HepG2 (cell line): Measurements from ENCODE around the gene SEC14L5. TPM values are rescaled to one million over a fixed set of nuclear protein-coding genes. Genes with fewer than 3 reads are reported as not detected.

Experiments
- ATAC-seq: fragments of 200-7000 bp; cut with Tn5 transposase; 3 replicates; pipeline ENCODE4 v1.9.1; 2020; ENCODE audit warnings: mild to moderate bottlenecking, moderate library complexity
- BruUV-seq: library from RNA; stranded (reverse); fragments of 400-500 nt; replicated peaks from 2 replicates; lab custom pipeline; 2021; lab: Mats Ljungman, UMichigan
- CTCF ChIA-PET: fragments of 300-600 bp; formaldehyde crosslinking; extraction: SDS; loops from one replicate; lab custom pipeline; 2021; ENCODE audit warnings: low total read pairs, inconsistent platforms, low intra/inter-chr PET ratio; lab: Yijun Ruan, JAX
- POLR2A ChIA-PET: fragments of 350-600 bp; sonication (Branson Sonifier 250); formaldehyde crosslinking; loops from one replicate; lab custom pipeline; 2020; ENCODE audit warnings: antibody characterized with exemption, inconsistent platforms; lab: Yijun Ruan, JAX
- DNase-seq: peaks from one replicate; pipeline ENCODE4 v3.0.0-alpha.2; 2015; ENCODE audit warnings: low spot score
- FAIRE-seq: peaks from 3 replicates; lab custom pipeline; 2011; peaks lifted over from hg19 to GRCh38; lab: Jason Lieb, UNC
- H2AFZ ChIP-seq: one replicate; pipeline ENCODE4 v1.6.1; 2011; ENCODE audit warnings: low read length, inconsistent platforms
- H3K27ac ChIP-seq: fragments of 300-600 bp; 3 replicates; pipeline ENCODE4 v1.8.0; 2011; ENCODE audit warnings: mixed run types, mild to moderate bottlenecking, mixed read lengths, low read length, inconsistent platforms; ENCODE audit not compliant: insufficient read depth; ENCODE audit errors: extremely low read length
- H3K27me3 ChIP-seq, 2 experiments: fragments of 200-600 bp in 1 of 2; 2 replicates in 1 of 2; 3 replicates in 1 of 2; pipeline versions ENCODE4 v1.6.0 to v1.8.0; 2011; ENCODE audit warnings: low read length in 2 of 2, mild to moderate bottlenecking in 2 of 2, moderate library complexity in 2 of 2, inconsistent platforms in 1 of 2; ENCODE audit not compliant: insufficient read depth in 2 of 2, control insufficient read depth in 1 of 2
- H3K36me3 ChIP-seq, 2 experiments: fragments of 200-600 bp in 1 of 2; replicated peaks in 1 of 2; 2 replicates in 1 of 2; 3 replicates in 1 of 2; pipeline versions ENCODE4 v1.5.1 to v1.8.0; 2011; ENCODE audit warnings: low read length in 2 of 2, inconsistent platforms in 1 of 2; ENCODE audit not compliant: insufficient read depth in 2 of 2, control insufficient read depth in 1 of 2
- H3K4me1 ChIP-seq: 2 replicates; pipeline ENCODE4 v1.5.1; 2012; ENCODE audit warnings: low read length, inconsistent platforms; ENCODE audit not compliant: insufficient read depth
- H3K4me2 ChIP-seq: 2 replicates; pipeline ENCODE4 v1.6.0; 2011; ENCODE audit warnings: low read depth, low read length, inconsistent platforms
- H3K4me3 ChIP-seq, 3 experiments: fragments of 200-600 bp in 1 of 3; sonication (generic), shearing (Covaris generic) in 1 of 3; replicated peaks in 1 of 3; 2 replicates each; pipeline ENCODE4 v1.5.1; 2011 to 2016; ENCODE audit warnings: low read length in 3 of 3, inconsistent platforms in 2 of 3, low read depth in 2 of 3, mild to moderate bottlenecking in 2 of 3, control low read depth in 1 of 3, mixed read lengths in 1 of 3; ENCODE audit not compliant: insufficient read depth in 1 of 3
- H3K79me2 ChIP-seq: one replicate; pipeline ENCODE4 v1.6.1; 2011; ENCODE audit warnings: low read length, inconsistent platforms; ENCODE audit not compliant: insufficient read depth
- H3K9ac ChIP-seq: 2 replicates; pipeline ENCODE4 v1.6.0; 2011; ENCODE audit warnings: mild to moderate bottlenecking, low read depth, low read length, inconsistent platforms; ENCODE audit not compliant: insufficient read depth
- H3K9me3 ChIP-seq: 2 replicates; pipeline ENCODE4 v1.5.1; 2012; ENCODE audit warnings: mild to moderate bottlenecking, low read length
- H4K20me1 ChIP-seq: 2 replicates; pipeline ENCODE4 v1.6.0; 2011; ENCODE audit warnings: inconsistent platforms, mild to moderate bottlenecking, low read length, moderate library complexity; ENCODE audit not compliant: insufficient read depth
- CEBPB ChIP-seq: IDR thresholded peaks from 2 replicates; pipeline ENCODE4 v1.6.1; 2011; ENCODE audit warnings: low read depth, low read length, improper control_type of control experiment, borderline replicate concordance
- DNMT1 ChIP-seq: sonication (generic); formaldehyde crosslinking; IDR thresholded peaks from 2 replicates; pipeline ENCODE4 v1.5.1; 2020; ENCODE audit warnings: mild to moderate bottlenecking, missing genetic modification reagents
- FUBP1 ChIP-seq: sonication (generic); formaldehyde crosslinking; IDR thresholded peaks from 2 replicates; pipeline ENCODE4 v1.5.1; 2020; ENCODE audit warnings: missing genetic modification reagents, mild to moderate bottlenecking, borderline replicate concordance
- IKZF4 ChIP-seq: sonication (generic); formaldehyde crosslinking; IDR thresholded peaks from 2 replicates; pipeline ENCODE4 v1.5.1; 2020; ENCODE audit warnings: borderline replicate concordance, mild to moderate bottlenecking, low read depth, missing genetic modification reagents; ENCODE audit errors: not compliant biosample characterization
- ISL2 ChIP-seq: sonication (generic); formaldehyde crosslinking; IDR thresholded peaks from 2 replicates; pipeline ENCODE4 v1.5.0; 2020; ENCODE audit warnings: missing genetic modification reagents
- NBN ChIP-seq: fragments of 450-650 bp; conservative IDR thresholded peaks from 2 replicates; pipeline ENCODE4 v1.6.1; 2017
- NCOA5 ChIP-seq: sonication (generic); formaldehyde crosslinking; IDR thresholded peaks from 2 replicates; pipeline ENCODE4 v1.4.0; 2020; ENCODE audit warnings: missing genetic modification reagents
- PAXIP1 ChIP-seq: sonication (generic); formaldehyde crosslinking; conservative IDR thresholded peaks from 2 replicates; pipeline ENCODE4 v1.4.0; 2020; ENCODE audit warnings: mild to moderate bottlenecking, missing genetic modification reagents, moderate library complexity
- SMAD3 ChIP-seq: sonication (generic); formaldehyde crosslinking; IDR thresholded peaks from 2 replicates; pipeline ENCODE4 v1.4.0; 2020; ENCODE audit warnings: missing genetic modification reagents
- SYNCRIP ChIP-seq: fragments of 200-400 bp; formaldehyde crosslinking; IDR thresholded peaks from 2 replicates; pipeline ENCODE4 v1.6.1; 2018; ENCODE audit warnings: mild to moderate bottlenecking, low read depth, low read length; ENCODE audit not compliant: insufficient read depth
- TIGD3 ChIP-seq: sonication (generic); formaldehyde crosslinking; IDR thresholded peaks from 2 replicates; pipeline ENCODE4 v1.5.1; 2020; ENCODE audit warnings: mild to moderate bottlenecking, missing genetic modification reagents, borderline replicate concordance
- TRIM22 ChIP-seq: fragments of 450-650 bp; IDR thresholded peaks from 2 replicates; pipeline ENCODE4 v1.6.1; 2017
- ZNF788 ChIP-seq: sonication (generic); formaldehyde crosslinking; IDR thresholded peaks from 2 replicates; pipeline ENCODE4 v1.5.0; 2020; ENCODE audit warnings: mild to moderate bottlenecking, missing genetic modification reagents, borderline replicate concordance
- WGBS: methylation state at CpG from one replicate; pipeline ENCODE4 v1.1.6; 2017; ENCODE audit warnings: low lambda C conversion rate; 5-methylcytosine and 5-hydroxymethylcytosine counted together
- in situ Hi-C: cut with HindIII; loops from 2 replicates; pipeline ENCODE4 v1.10.0; 2017; ENCODE audit warnings: low pct_unique_long_range_greater_than_20kb; ENCODE audit not compliant: extremely low pct_ligation_motif_present
- intact Hi-C: fragments of 100-400 bp; cut with micrococcal nuclease; formaldehyde crosslinking; loops from one replicate; pipeline ENCODE4 v1.10.0; 2022; ENCODE audit not compliant: unreplicated experiment
- polyA plus RNA-seq, 8 experiments: library from polyadenylated mRNA; depleted of rRNA in 3 of 8; stranded (reverse) in 7 of 8; unstranded in 1 of 8; fragments of >200 nt; fragmentation: Illumina TruSeq in 4 of 8; extraction: Trizol in 4 of 8; gene quantifications; 2 replicates each; pipeline versions ENCODE4 v1.2.1 to v1.2.3, GENCODE V29; 2011 to 2016; ENCODE audit warnings: low read depth in 4 of 8, missing spikeins in 1 of 8, mixed read lengths in 1 of 8; ENCODE audit not compliant: insufficient read depth in 1 of 8
- total RNA-seq, 5 experiments: library from RNA; depleted of rRNA; stranded (reverse); fragments of >200 nt; fragmentation: Illumina TruSeq; extraction: Trizol; gene quantifications; 2 replicates each; pipeline ENCODE4 v1.2.3, GENCODE V29; 2016; ENCODE audit warnings: low read depth in 1 of 5
- TF ChIP-seq, protein P1 (sequence below): sonication (generic); formaldehyde crosslinking; IDR thresholded peaks from 2 replicates; pipeline ENCODE4 v1.4.0; 2020; ENCODE audit warnings: missing genetic modification reagents, borderline replicate concordance

Gene SEC14L5
- total and polyA plus RNA-seq, 2 of the 13 experiments (the other 11 are each of a cell fraction or from before 2014, with no cell fraction given) = 0.40 to 0.42 TPM

GRCh38 chr16:5003828-5004227 is 45.7 kb downstream of the SEC14L5 start:
- no peaks in the 10 kb centered on the region for H3K9me3 ChIP-seq
- DNase-seq (no peak), ATAC-seq (no peak), FAIRE-seq (no peak)
- H3K4me2 ChIP-seq = no peak overlapping the region
- in situ Hi-C loops (no loop called here), intact Hi-C loops (no loop called here)
- H3K4me3 ChIP-seq = no peak overlapping the region
- ChIA-PET CTCF (no interaction called here), POLR2A (interaction anchor here (1.5 kb wide), 1 partner anchor 95 kb away, joined by 5 read pairs; no protein-coding TSS in a partner anchor)
- H3K79me2 ChIP-seq = no peaks in the 10 kb centered on the region
- peaks cover 13 to 60% of the 10 kb centered on the region in 2 experiments; a peak in 4 of 5 replicates for H3K27me3 ChIP-seq
- H4K20me1 ChIP-seq = no peaks in the 10 kb centered on the region
- no peak overlapping the region for H3K9ac ChIP-seq
- peaks cover 39% of the 10 kb centered on the region for H3K4me1 ChIP-seq
- no peak overlapping the region for H3K27ac ChIP-seq
- no TSS peak for BruUV-seq
- 45% methylated on average over 10 of the region's 10 CpGs for WGBS
- H3K36me3 ChIP-seq = no peaks in the 10 kb centered on the region
- H2AFZ ChIP-seq = no peak overlapping the region
- TF ChIP-seq ISL2 (CRISPR knock-in tag) (no peak), ZNF788 (no peak), TRIM22 (no peak), SYNCRIP (no peak), NBN (no peak), TIGD3 (no peak), CEBPB (no peak), SMAD3 (no peak), PAXIP1 (CRISPR knock-in tag) (no peak), IKZF4 (CRISPR knock-in tag) (no peak), FUBP1 (CRISPR knock-in tag) (no peak), DNMT1 (CRISPR knock-in tag) (no peak), NCOA5 (CRISPR knock-in tag) (no peak)
- TF ChIP-seq, protein P1, sequence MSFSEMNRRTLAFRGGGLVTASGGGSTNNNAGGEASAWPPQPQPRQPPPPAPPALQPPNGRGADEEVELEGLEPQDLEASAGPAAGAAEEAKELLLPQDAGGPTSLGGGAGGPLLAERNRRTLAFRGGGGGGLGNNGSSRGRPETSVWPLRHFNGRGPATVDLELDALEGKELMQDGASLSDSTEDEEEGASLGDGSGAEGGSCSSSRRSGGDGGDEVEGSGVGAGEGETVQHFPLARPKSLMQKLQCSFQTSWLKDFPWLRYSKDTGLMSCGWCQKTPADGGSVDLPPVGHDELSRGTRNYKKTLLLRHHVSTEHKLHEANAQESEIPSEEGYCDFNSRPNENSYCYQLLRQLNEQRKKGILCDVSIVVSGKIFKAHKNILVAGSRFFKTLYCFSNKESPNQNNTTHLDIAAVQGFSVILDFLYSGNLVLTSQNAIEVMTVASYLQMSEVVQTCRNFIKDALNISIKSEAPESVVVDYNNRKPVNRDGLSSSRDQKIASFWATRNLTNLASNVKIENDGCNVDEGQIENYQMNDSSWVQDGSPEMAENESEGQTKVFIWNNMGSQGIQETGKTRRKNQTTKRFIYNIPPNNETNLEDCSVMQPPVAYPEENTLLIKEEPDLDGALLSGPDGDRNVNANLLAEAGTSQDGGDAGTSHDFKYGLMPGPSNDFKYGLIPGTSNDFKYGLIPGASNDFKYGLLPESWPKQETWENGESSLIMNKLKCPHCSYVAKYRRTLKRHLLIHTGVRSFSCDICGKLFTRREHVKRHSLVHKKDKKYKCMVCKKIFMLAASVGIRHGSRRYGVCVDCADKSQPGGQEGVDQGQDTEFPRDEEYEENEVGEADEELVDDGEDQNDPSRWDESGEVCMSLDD = no peak
